Bronchial epithelial cell (primary cell): ENCODE results near the gene KRT31. TPM values are rescaled to one million over a fixed set of nuclear protein-coding genes. Genes with fewer than 3 reads are reported as not detected.

ENCODE experiments used
- DNase-seq: peaks from one replicate; pipeline ENCODE4 v3.0.0-alpha.2; 2010; ENCODE audit warnings: low read depth
- FAIRE-seq: peaks from 2 replicates; lab custom pipeline; 2011; peaks lifted over from hg19 to GRCh38; lab: Jason Lieb, UNC
- H3K27me3 ChIP-seq: 2 replicates; pipeline ENCODE4 v1.5.1; 2011; ENCODE audit warnings: low read length; ENCODE audit not compliant: control insufficient read depth, insufficient read depth
- H3K36me3 ChIP-seq: 2 replicates; pipeline ENCODE4 v1.5.1; 2011; ENCODE audit warnings: low read length; ENCODE audit not compliant: control insufficient read depth, insufficient read depth
- H3K4me3 ChIP-seq: 2 replicates; pipeline ENCODE4 v1.5.1; 2011; ENCODE audit warnings: mild to moderate bottlenecking, low read depth, low read length, control low read depth
- CTCF ChIP-seq: IDR thresholded peaks from 2 replicates; pipeline ENCODE4 v1.5.1; 2011; ENCODE audit warnings: mild to moderate bottlenecking, moderate library complexity, low read length, control low read depth, inconsistent platforms; ENCODE audit not compliant: insufficient read depth, severe bottlenecking
- total RNA-seq: library from RNA; depleted of rRNA; stranded (reverse); fragments of >200 nt; gene quantifications from 2 replicates; pipeline ENCODE4 v1.2.1, GENCODE V29; 2014

The KRT31 gene
- total RNA-seq, 1 donor from 2014 or later = not detected

DNA sequence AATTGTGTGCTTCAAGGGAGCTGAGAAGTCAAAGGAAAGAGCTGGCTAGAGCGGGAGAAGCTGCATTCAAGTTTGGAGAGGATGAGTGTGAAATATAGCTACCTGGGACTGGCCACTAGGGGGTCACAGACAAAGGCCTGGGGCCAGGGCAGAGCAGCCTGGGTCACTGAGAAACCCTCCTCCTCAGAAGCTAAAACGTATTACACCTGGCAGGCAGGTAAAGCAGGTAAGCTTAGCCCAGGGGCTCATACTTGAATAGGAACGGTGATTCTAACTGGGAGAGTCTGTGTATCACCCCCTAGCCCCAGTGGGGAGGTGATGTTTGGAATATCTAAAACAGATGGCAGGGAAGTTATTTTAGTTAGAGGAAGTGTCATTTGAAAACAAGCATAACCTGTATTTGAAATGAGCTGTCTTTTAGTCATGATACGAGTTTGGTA lies 20.2 kb upstream of the KRT31 start:
- H3K4me3 ChIP-seq = no peak overlapping the region
- peak; percentile 74 for TF ChIP-seq CTCF
- FAIRE-seq = no peak
- no peaks in the 10 kb centered on the region for H3K36me3 ChIP-seq
- no peaks in the 10 kb centered on the region for H3K27me3 ChIP-seq
- DNase-seq = peak; percentile 91

- no peak for TF ChIP-seq CTCF
- Histone ChIP-seq H3K36me3 (no peaks in the 10 kb centered on the region), H3K27me3 (no peaks in the 10 kb centered on the region), H3K4me3 (no peak overlapping the region)
- FAIRE-seq = no peak
- DNase-seq = no peak
Observed at GRCh38 chr17:41417127-41417526, 19.7 kb upstream of the KRT31 start.

DNA sequence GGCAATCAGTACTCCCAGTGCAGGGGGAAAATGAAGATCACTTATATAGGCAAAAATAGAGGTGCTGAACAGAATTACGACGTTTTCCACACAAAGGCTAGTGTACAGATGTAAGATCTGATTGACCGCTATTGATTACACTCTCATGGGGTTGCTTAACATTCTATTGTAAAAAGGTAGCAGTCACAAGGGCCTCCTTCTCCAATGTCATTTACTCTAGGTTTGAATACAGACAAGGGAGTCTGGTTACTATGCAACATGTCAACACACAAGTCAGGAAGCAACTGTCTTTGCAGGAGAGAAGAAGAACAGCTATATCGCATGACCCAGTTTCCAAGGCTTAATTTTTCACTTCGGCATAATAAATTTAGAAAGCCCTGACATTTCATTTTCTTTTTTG lies 19.1 kb upstream of the KRT31 start:
- Histone ChIP-seq H3K27me3 (no peaks in the 10 kb centered on the region), H3K36me3 (no peaks in the 10 kb centered on the region), H3K4me3 (no peak overlapping the region)
- no peak for FAIRE-seq
- no peak for DNase-seq
- TF ChIP-seq CTCF = no peak

GRCh38 chr17:41415833-41416335 lies 18.5 kb upstream of the KRT31 start:
- no peak for TF ChIP-seq CTCF
- no peak for DNase-seq
- no peaks in the 10 kb centered on the region for H3K27me3 ChIP-seq
- FAIRE-seq = no peak
- H3K4me3 ChIP-seq = no peak overlapping the region
- no peaks in the 10 kb centered on the region for H3K36me3 ChIP-seq

GRCh38 chr17:41415411-41415810 lies 18.0 kb upstream of the KRT31 start:
- no peak for TF ChIP-seq CTCF
- Histone ChIP-seq H3K36me3 (no peaks in the 10 kb centered on the region), H3K4me3 (no peak overlapping the region), H3K27me3 (no peaks in the 10 kb centered on the region)
- FAIRE-seq (peak; percentile 52), DNase-seq (no peak)

GRCh38 chr17:41413982-41414381 lies 16.6 kb upstream of the KRT31 start:
- Histone ChIP-seq H3K27me3 (no peaks in the 10 kb centered on the region), H3K4me3 (no peak overlapping the region), H3K36me3 (no peaks in the 10 kb centered on the region)
- FAIRE-seq = no peak
- DNase-seq = no peak
- no peak for TF ChIP-seq CTCF
